H1 (cell line): ENCODE measurements around the gene STIM1. TPM values are rescaled to one million over a fixed set of nuclear protein-coding genes. Genes with fewer than 3 reads are reported as not detected.

Experiments
- KDM5A ChIP-seq: fragments of 200-600 bp; IDR thresholded peaks from 2 replicates; pipeline ENCODE4 v1.7.1; 2012; ENCODE audit warnings: mild to moderate bottlenecking, low read length, inconsistent platforms, mixed read lengths
- SIN3A ChIP-seq, 2 experiments: IDR thresholded peaks in 1 of 2; conservative IDR thresholded peaks in 1 of 2; 2 replicates each; pipeline ENCODE4 v1.6.1; 2011 to 2012; ENCODE audit warnings: low read length in 2 of 2, improper control_type of control experiment in 1 of 2, low read depth in 1 of 2, mild to moderate bottlenecking in 1 of 2
- polyA plus RNA-seq, 7 experiments: library from polyadenylated mRNA; depleted of rRNA in 3 of 7; stranded (reverse) in 5 of 7; unstranded in 2 of 7; fragments of >200 nt in 5 of 7; fragments of 200-250 nt in 2 of 7; gene quantifications; 1 replicate in 5 of 7; 2 replicates in 1 of 7; 4 replicates in 1 of 7; pipeline versions ENCODE4 v1.2.1 to v1.2.3, GENCODE V29; 2011 to 2013; ENCODE audit warnings: missing spikeins in 2 of 7, mixed read lengths in 2 of 7
- total RNA-seq: library from RNA; stranded (reverse); fragmentation: NEBNext Ultra II Directional; extraction: Animal tissue kit (Norgen Biotek cat#: 25700); gene quantifications from 2 replicates; pipeline ENCODE4 v1.2.1, GENCODE V29; 2021

STIM1 gene
- total and polyA plus RNA-seq, 2 of the 8 experiments (the other 6 are each of a cell fraction or from before 2014, with no cell fraction given): 11.1 to 12.2 TPM

DNA sequence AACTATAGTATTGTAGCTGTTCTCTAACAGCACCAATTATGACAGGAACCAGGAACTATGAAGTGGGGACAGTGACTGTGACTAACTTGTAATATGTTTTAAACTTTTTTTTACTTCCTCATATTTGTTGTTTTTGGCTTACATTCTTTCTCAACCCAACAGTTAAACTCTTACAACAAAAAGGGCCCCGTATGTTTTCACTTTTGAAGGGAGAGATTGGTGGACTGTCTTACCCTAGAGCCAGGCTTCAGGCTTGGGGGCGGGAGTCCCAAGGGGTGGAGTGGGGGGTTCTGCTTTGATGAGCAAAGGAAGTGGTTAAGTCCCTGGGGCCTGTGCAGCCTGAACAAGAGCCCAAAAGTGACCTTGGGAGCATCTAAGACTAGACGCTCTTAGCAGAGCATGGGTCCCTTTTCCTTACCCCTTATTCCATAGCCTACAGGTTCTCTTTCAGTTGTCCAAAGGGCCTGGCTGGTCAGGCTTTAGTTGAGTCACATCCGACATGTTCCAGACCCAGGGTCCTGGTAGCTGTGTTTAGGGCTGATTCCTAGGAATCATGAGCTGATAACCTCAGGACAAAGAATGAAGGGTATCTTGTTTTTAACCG is 38.8 kb downstream of the STIM1 start (continued):
- TF ChIP-seq SIN3A (conservative IDR thresholded peaks at IDR 0.05 in 1 of 2, IDR thresholded peaks at IDR 0.05 in 1 of 2; ENCODE audit: low read depth in 1 of 2, low read length in 2 of 2) (no peak), KDM5A (no peak)
